Ovary (tissue), 9 donors: ENCODE measurements around the gene SOX5. TPM values are rescaled to one million over a fixed set of nuclear protein-coding genes. Genes with fewer than 3 reads are reported as not detected.

Source experiments
- DNase-seq, 5 donors: peaks; one replicate each; pipeline ENCODE4 v3.0.0-alpha.2; 2019 to 2020
- H3K27ac ChIP-seq, 2 donors: fragments of 200-600 bp; one replicate each; pipeline versions ENCODE4 v1.5.1 to v1.8.0; 2019 to 2022
- H3K27me3 ChIP-seq: fragments of 200-600 bp; one replicate; pipeline ENCODE4 v1.8.0; 2022
- H3K36me3 ChIP-seq: fragments of 200-600 bp; sonication (generic); one replicate; pipeline ENCODE4 v1.5.1; 2019
- H3K4me1 ChIP-seq: one replicate; pipeline ENCODE4 v1.8.1; 2013; ENCODE audit warnings: mild to moderate bottlenecking, moderate library complexity; ENCODE audit not compliant: insufficient read depth
- H3K4me3 ChIP-seq: fragments of 200-600 bp; sonication (generic); one replicate; pipeline ENCODE4 v1.5.1; 2017
- H3K9me3 ChIP-seq, 2 donors: fragments of 200-600 bp in 1 of 2; sonication (generic) in 1 of 2; one replicate each; pipeline versions ENCODE4 v1.5.1 to v1.8.1; 2013 to 2019; ENCODE audit warnings: mild to moderate bottlenecking in 1 of 2, moderate library complexity in 1 of 2
- EP300 ChIP-seq: sonication (generic); formaldehyde crosslinking; IDR thresholded peaks from one replicate; pipeline ENCODE4 v1.6.1; 2017; ENCODE audit warnings: antibody characterized with exemption
- POLR2A ChIP-seq: fragments of 450-650 bp; IDR thresholded peaks from one replicate; pipeline ENCODE4 v1.6.1; 2017; ENCODE audit warnings: antibody characterized with exemption, mild to moderate bottlenecking, moderate library complexity
- WGBS, 3 donors: extraction: QIAGEN DNeasy Blood & Tissue Kit in 1 of 3; methylation state at CpG; one replicate each; pipeline versions ENCODE4 v1.1.5 to v1.1.7; 2013 to 2017; 5-methylcytosine and 5-hydroxymethylcytosine counted together
- intact Hi-C, 4 donors: fragments of 100-400 bp; cut with DNase I; formaldehyde crosslinking; loops; one replicate each; pipeline versions ENCODE4 v1.11.0 to v1.15.1; 2022 to 2023
- polyA plus RNA-seq, 2 donors: library from polyadenylated mRNA; stranded (reverse); fragments of 200-250 nt in 1 of 2; fragments of 350-450 nt in 1 of 2; fragmentation: Illumina TruSeq in 1 of 2; extraction: RNeasy Lipid Tissue Mini Kit (QIAGEN cat#74804) in 1 of 2; gene quantifications; one replicate each; pipeline ENCODE4 v1.2.3, GENCODE V29; 2013 to 2014
- total RNA-seq, 7 donors: library from RNA; depleted of rRNA in 2 of 7; stranded (reverse); fragments of >200 nt in 2 of 7; fragmentation: NEBNext Ultra II Directional in 3 of 7; extraction: Animal tissue kit (Norgen Biotek cat#: 25700) in 3 of 7; gene quantifications; one replicate each; pipeline versions ENCODE4 v1.1.0 to v1.2.4, GENCODE V29; 2016 to 2023
- TF ChIP-seq, protein P1 (sequence below), 3 donors: fragments of 450-650 bp in 2 of 3; fragments of 200-600 bp in 1 of 3; IDR thresholded peaks; one replicate each; pipeline versions ENCODE4 v1.5.1 to v1.8.0; 2016 to 2022; ENCODE audit warnings: antibody characterized with exemption in 3 of 3, mild to moderate bottlenecking in 1 of 3
- donor health status: DM: no; HTN: no; CAD: no; lungs with moderate emphysema.
- donor health status: DM: no; HTN: no; CAD: no.
- donor health status: Bipolar disorder and iron deficiency.
- donor health status: DM: yes; HTN: yes; CAD: no.
- donor health status: DM: no; HTN: no; CAD: no.
- donor health status: DM: yes; HTN: yes; CAD: no.

Gene SOX5
- total and polyA plus RNA-seq, 9 donors, result 5.7 to 33.7 (median 21.4) TPM

DNA sequence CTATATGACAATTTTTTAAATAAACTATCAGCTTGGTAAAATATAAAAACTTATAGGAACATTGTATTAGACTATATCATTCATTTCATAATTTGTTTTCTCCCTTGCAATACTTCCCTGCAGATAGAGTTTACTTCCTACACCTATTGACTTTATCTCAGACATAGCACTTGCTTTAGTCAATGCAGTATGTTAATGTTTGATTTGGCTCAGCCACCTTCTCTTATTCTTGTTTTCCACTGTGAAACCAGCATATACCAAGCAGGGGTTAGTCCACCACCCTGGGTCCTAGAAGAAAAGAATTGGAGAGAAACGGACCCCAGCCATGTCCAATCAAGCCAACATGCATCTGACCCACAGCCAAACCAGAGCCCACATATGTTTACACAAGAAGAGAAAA, 10.4 kb upstream of the SOX5 start:
- H3K4me1 ChIP-seq, result no peaks in the 10 kb centered on the region
- H3K36me3 ChIP-seq, result no peaks in the 10 kb centered on the region
- no peaks in the 10 kb centered on the region for H3K27me3 ChIP-seq
- WGBS, 3 donors, result 94 to 98% (median 94%) methylated on average over 1 of the region's 1 CpG
- no peak overlapping the region for H3K27ac ChIP-seq
- no peaks in the 10 kb centered on the region for H3K9me3 ChIP-seq
- TF ChIP-seq, protein P1, sequence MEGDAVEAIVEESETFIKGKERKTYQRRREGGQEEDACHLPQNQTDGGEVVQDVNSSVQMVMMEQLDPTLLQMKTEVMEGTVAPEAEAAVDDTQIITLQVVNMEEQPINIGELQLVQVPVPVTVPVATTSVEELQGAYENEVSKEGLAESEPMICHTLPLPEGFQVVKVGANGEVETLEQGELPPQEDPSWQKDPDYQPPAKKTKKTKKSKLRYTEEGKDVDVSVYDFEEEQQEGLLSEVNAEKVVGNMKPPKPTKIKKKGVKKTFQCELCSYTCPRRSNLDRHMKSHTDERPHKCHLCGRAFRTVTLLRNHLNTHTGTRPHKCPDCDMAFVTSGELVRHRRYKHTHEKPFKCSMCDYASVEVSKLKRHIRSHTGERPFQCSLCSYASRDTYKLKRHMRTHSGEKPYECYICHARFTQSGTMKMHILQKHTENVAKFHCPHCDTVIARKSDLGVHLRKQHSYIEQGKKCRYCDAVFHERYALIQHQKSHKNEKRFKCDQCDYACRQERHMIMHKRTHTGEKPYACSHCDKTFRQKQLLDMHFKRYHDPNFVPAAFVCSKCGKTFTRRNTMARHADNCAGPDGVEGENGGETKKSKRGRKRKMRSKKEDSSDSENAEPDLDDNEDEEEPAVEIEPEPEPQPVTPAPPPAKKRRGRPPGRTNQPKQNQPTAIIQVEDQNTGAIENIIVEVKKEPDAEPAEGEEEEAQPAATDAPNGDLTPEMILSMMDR (IDR thresholded peaks at IDR 0.05), result no peak
- no peak for TF ChIP-seq EP300
- TF ChIP-seq POLR2A, result no peak
- DNase-seq, result no peak
- intact Hi-C loops, result no loop called here
- no peak overlapping the region for H3K4me3 ChIP-seq

DNA sequence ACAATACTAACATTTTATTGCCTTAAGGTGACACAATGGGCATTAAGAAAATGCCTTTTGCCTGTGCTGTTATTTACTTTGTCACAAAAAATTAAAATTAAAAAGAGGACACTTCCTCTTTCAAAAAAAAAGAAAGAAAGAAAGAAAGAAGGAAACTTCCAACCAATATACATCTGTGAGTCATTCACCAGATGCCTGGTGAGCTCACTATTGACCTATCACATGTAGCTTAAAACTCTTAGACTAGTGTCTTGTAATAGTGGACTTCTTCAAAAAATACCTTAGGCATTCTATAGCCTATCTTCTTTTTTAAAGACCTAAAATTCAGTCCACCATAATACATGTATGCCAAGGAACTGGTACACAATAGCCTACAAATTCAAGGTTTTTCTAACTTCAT, 4.9 kb upstream of the SOX5 start:
- H3K9me3 ChIP-seq, result no peaks in the 10 kb centered on the region
- no peak overlapping the region for H3K27ac ChIP-seq
- DNase-seq, result no peak
- no peaks in the 10 kb centered on the region for H3K27me3 ChIP-seq
- intact Hi-C loops, result no loop called here
- TF ChIP-seq EP300, result no peak
- no peak for TF ChIP-seq POLR2A
- TF ChIP-seq, protein P1 (IDR thresholded peaks at IDR 0.05), result no peak
- no peaks in the 10 kb centered on the region for H3K36me3 ChIP-seq
- no peak overlapping the region for H3K4me3 ChIP-seq
- no peaks in the 10 kb centered on the region for H3K4me1 ChIP-seq

DNA sequence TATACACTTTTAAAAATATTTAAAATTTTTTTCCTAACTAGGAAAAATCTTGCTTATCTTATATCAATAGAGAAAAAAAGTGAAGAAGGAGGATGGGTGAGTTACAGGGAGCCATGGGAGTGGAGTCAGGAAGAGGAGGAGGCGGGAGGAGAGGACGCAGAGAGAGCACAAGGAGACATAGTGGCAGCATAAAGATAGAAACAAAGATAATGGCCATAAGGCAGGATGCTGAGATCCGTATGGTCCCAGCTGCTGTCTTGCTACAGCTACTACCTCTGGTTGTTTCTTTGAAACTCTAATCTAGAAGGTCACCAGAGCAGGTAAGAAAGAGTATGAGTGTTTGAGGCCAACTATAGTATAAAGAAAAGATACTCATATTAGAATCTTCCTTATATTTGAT, 2.6 kb upstream of the SOX5 start:
- H3K4me1 ChIP-seq, result no peaks in the 10 kb centered on the region
- no peaks in the 10 kb centered on the region for H3K27me3 ChIP-seq
- no peak for DNase-seq
- no peaks in the 10 kb centered on the region for H3K9me3 ChIP-seq
- no peak for TF ChIP-seq EP300
- TF ChIP-seq, protein P1 (IDR thresholded peaks at IDR 0.05), result no peak
- no peak for TF ChIP-seq POLR2A
- no peak overlapping the region for H3K4me3 ChIP-seq
- WGBS, 3 donors, result 92 to 93% (median 92%) methylated on average over 3 of the region's 3 CpGs
- no peaks in the 10 kb centered on the region for H3K36me3 ChIP-seq
- intact Hi-C loops, result no loop called here
- no peak overlapping the region for H3K27ac ChIP-seq

DNA sequence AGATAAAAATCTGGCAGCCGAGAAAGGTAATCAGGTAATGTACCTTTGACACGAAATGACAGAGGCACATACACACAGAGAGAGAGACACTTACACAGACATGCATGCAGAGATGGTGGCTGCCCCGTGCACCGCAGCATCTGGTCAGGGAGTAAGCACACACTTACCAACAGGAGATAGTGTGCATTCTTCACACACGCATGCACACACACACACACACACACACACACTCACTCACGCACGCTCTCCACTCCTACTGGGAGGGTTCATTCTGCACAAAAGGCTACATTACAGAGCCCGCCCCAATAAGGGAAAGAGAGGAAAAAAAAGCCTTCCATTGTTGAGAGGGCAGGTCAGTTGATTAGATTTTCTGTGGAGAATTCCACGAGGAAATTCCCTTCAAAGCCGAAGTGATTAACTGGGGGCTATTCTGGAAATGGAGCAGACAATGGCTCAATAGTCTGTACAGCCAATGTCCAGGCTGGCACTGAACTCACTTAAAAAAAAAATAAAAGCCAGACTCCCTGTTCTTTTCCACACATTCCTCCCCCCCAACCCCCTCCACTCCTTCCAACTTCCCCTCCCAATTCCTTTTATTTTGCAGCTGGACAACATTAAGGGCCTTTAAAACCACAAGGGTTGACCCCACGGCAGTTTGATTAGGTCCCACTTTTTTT, 1.4 kb upstream of the SOX5 start:
- H3K27me3 ChIP-seq, result no peaks in the 10 kb centered on the region
- H3K4me1 ChIP-seq, result no peaks in the 10 kb centered on the region
- no peaks in the 10 kb centered on the region for H3K36me3 ChIP-seq
- intact Hi-C loops, result no loop called here
- TF ChIP-seq, protein P1 (IDR thresholded peaks at IDR 0.05), result no peak
- TF ChIP-seq EP300, result no peak
- TF ChIP-seq POLR2A, result no peak
- peak overlapping the region; percentile 37 for H3K4me3 ChIP-seq
- 5 to 7% (median 6%) methylated on average over 11 of the region's 11 CpGs for WGBS, 3 donors
- H3K9me3 ChIP-seq, result no peaks in the 10 kb centered on the region
- peak in 4 of 5 donors; percentile 18 to 40 (median 26) for DNase-seq
- H3K27ac ChIP-seq, result no peak overlapping the region
